Renal pelvis (tissue), 4 donors: ENCODE measurements around the gene INSL3. TPM values are rescaled to one million over a fixed set of nuclear protein-coding genes. Genes with fewer than 3 reads are reported as not detected.
"Not testable (repeated sequence)": the region's sequence is repeated elsewhere in the genome, so short reads cannot be mapped to it uniquely, and the experiment has no call there.

Source experiments
- DNase-seq: peaks from one replicate; pipeline ENCODE4 v3.0.0-alpha.2; 2013
- polyA plus RNA-seq, 3 donors: library from polyadenylated mRNA; unstranded; fragments of 120-200 nt; gene quantifications; one replicate each; pipeline ENCODE4 v1.2.1, GENCODE V29; 2013; ENCODE audit not compliant: insufficient read length in 3 of 3

INSL3 gene
- polyA plus RNA-seq, 3 donors, result 0.26 to 0.47 TPM; not detected in 1

DNA sequence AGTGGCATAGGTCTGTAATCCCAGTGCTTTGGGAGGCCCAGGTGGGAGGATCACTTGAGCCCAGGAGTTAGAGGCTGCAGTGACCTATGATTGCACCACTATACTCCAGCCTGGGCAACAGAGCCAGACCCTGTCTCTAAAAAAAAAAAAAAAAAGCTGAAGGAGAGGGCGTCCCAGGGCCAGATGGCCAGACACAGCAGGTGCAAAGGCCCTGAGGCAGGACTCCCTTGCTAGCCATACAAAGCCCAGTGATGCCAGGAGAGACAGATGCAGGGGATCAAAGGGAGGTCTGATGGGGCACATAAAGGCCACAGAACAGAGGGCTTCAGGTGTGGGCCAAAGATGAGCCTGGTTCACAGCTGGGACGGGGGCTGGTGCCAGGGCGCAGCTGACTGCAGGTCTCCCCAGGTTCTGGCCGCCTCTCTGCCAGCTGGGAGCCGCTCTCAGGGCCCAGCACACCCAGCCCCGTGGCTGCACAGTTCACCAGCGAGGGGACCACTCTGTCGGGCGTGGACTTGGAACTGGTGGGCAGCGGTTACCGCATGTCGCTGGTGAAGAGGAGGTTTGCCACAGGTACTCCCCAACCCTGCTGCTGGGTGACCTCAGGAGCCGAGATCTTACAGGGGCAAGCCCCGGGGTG lies 33.9 kb downstream of the INSL3 start:
- no peak for DNase-seq

- DNase-seq, result peak; percentile 77
Observed at GRCh38 chr19:17784201-17785008, 36.9 kb downstream of the INSL3 start.

DNA sequence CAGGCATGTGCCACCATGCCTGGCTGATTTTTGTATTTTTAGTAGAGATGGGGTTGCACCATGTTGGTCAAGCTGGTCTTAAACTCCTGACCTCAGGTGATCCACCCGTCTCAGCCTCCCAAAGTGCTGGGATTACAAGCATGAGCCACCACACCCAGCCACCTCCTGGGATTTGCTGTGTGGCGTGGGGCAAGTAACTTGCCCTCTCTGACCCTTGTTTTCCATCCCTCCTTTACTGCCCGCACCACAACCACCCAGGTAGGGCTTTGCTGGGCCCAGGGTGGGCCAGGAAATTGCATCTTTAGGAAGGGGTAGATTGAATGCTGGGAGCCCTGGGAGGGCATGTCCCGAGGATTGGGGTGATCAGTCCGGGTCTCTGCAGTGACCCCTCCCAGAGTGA lies 37.6 kb downstream of the INSL3 start:
- not testable (repeated sequence) for DNase-seq

DNA sequence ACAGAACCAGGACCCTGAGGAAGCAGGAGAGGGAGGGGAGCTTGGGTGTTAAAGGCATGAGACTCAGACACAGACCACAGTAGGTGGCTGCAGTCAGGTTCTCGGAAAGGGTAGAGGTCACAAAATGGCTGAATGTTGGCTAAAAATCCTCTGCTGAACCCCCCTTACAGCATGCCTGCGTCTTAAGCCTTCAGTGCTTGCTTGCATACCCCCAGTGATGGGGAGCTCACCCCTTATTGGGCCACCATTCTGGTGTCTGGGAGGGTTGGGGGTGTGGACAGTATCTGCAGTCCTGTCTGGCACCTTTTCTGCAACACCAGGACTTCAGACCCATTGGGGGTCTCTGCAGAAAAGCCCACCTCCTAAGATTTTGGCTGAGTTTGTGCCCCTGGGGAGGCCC lies 40.5 kb downstream of the INSL3 start:
- no peak for DNase-seq

DNA sequence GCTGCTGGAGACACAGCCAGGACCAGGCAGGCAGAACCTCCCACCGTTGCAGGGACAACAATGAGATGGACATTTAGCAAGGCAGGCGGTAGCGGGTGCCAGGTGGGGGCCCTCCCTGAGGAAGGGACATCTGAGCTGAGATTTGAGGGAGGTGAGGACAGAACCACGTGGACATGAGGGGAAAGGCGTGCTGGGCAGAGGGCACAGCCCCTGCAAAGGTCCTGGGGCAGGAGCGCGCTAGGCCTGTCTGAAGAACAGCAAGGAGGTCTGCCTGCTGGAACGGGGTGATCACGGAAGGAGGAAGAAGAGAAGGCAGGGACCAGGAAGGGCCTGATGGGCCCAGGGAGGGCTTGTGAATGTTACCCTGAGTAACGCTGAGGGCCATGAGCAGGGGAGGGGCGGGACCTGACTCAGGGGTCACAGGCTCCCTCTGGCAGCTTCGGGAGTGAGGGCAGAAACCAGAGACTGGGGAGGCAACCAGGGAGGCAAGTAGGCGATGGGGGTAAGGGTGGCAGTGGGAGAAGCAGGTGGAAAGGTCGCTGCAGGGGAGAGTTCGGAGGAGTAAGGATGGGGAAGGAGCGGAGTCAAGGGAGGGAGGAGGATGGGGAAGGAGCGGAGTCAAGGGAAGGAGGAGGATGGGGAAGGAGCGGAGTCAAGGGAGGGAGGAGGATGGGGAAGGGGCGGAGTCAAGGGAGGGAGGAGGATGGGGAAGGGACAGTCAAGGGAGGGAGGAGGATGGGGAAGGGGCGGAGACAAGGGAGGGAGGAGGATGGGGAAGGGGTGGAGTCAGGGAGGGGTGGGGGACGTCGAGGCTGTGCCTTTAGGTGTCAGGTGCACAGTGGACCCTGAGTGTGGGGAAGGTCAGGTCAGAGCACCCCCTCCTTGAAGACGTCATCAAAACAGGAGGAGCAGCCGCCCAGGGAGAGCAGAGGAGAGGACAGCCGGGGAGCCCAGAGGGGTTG lies 42.1 kb downstream of the INSL3 start:
- no peak for DNase-seq

- DNase-seq, result no peak
Observed at GRCh38 chr19:17778251-17778967, 42.9 kb downstream of the INSL3 start.

DNA sequence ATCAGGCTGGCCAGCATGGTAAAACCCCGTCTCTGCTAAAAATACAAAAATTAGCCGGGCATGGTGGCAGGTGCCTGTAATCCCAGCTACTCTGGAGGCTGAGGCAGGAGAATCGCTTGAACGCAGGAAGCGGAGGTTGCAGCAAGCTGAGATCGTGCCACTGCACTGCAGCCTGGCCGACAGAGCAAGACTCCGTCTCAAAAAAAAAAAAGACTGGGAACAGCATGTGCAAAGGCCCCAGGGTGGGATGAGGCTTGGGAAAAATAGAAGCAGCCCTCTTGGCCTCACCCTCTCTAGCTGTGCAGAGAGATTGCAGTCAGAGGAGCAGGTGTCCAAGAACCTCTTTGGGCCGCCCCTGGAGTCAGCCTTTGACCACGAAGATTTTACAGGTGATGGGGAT lies 43.5 kb downstream of the INSL3 start:
- not testable (repeated sequence) for DNase-seq

DNA sequence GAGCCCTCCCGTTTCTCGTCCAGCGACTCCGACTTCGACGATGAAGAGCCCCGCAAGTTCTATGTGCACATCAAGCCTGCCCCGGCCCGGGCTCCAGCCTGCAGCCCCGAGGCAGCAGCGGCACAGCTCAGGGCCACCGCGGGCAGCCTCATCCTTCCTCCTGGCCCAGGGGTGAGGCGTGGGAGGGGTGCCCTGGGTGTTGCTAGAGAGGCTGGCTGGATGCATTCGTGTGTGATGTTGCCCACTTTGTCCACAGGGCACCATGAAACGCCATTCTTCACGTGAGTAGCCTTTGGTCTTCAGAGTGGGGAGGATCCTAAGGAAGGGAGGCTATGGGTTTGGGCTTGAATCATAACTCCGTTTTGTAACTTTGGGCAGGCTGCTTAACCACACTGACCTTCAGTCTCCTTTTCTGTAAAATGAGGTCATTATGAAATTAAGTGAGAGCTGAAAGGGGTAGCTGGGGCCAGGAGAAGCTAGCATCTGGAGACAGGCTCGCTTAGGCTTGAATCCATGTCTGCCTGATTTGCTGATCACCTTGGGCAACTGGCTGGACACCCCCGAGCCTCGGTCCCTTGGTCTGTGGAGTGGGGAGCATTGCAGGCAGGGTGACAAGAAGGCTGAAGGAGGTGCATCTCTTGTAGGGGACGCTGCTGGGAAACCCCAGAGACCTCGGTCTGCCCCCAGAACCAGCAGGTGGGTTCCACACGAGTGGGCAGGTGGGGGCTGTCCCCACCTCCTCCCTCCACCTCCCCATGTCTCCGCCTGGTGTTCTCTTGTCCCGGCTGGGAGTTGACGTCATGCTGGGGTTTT lies 45.1 kb downstream of the INSL3 start:
- no peak for DNase-seq

GRCh38 chr19:17775245-17775927 lies 45.9 kb downstream of the INSL3 start:
- DNase-seq, result no peak

DNA sequence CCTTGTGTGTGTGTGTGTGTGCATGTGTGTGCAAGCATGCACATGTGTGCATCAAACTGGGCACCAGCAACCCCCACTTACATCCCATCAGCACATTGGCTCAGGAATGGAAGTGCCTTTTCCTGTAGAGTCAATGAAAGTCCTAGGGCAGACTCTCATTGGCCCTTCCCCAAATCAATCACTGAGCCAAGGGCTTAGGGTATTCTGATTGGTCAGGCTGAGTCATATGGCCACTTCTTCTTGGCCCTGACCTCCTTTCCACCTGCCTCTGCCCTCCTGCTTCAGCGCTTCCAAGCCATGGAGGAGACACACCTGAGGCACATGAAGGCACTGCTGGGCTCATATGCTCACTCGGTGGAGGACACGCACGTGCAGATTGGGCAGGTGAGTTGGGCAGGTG lies 49.1 kb downstream of the INSL3 start:
- DNase-seq, result no peak

- no peak for DNase-seq
Observed at GRCh38 chr19:17770613-17771012, 50.7 kb downstream of the INSL3 start.

- DNase-seq, result no peak
Observed at GRCh38 chr19:17767559-17767958, 53.8 kb downstream of the INSL3 start.

DNA sequence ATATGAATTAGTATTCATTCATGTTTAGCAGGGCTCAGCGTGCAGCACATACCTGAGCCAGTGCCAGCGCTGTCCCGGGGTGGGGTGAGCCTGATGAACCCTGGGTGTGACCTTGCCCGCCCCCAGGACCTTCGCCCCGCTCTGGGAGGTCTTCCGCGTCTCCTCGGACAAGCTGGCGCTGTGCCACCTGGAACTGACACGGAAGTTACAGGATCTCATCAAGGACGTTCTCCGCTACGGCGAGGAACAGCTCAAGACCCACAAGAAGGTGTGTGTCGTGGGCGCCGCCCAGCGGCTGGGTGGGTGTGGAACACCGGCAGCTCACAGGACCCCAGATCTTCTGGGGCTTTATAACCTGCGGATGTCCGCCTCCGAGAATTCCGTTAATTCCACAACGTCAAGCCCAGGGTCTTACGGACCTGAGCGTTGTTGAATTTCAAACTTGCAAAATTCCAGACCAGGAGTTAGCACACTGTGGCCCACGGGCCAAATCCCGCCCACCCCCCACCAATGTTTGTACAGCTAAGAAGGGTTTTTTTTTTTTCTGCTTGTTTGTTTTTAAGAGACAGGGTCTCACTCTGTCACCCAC lies 54.7 kb downstream of the INSL3 start:
- peak; percentile 71 for DNase-seq

Other genes starting within 250 kb of the INSL3 start
- under 1 TPM; 0.16 to 0.26 (median 0.21) TPM for gene UNC13A, start 133.2 kb downstream of the INSL3 start, polyA plus RNA-seq
- 10 to 100 TPM; 34.7 to 50.9 (median 43.6) TPM for gene MAP1S, start 102.0 kb downstream of the INSL3 start, polyA plus RNA-seq
- 1 to 10 TPM; 2.5 to 2.7 (median 2.5) TPM for gene FCHO1, start 70.0 kb downstream of the INSL3 start, polyA plus RNA-seq
- 10 to 100 TPM in 1 of 3 donors, 1 to 10 TPM in 2; 8.7 to 13.3 (median 8.8) TPM for gene B3GNT3, start 26.4 kb downstream of the INSL3 start, polyA plus RNA-seq
- 1 to 10 TPM; 3.2 to 5.0 (median 3.8) TPM for gene JAK3, start 26.5 kb upstream of the INSL3 start, polyA plus RNA-seq
- gene RPL18A, start 38.4 kb upstream of the INSL3 start, polyA plus RNA-seq, result 1,000 to 10,000 TPM; 1,096 to 1,423 (median 1,285) TPM
- gene SLC5A5, start 50.4 kb upstream of the INSL3 start, polyA plus RNA-seq, result under 1 TPM in 2 of 3 donors, not detected in 1; 0.06 to 0.09 TPM
- gene CCDC124, start 111.5 kb upstream of the INSL3 start, polyA plus RNA-seq, result 10 to 100 TPM; 69.1 to 95.5 (median 76.6) TPM
- gene KCNN1, start 145.6 kb upstream of the INSL3 start, polyA plus RNA-seq, result 1 to 10 TPM; 5.1 to 8.6 (median 7.4) TPM
- gene ARRDC2, start 186.7 kb upstream of the INSL3 start, polyA plus RNA-seq, result 1 to 10 TPM; 3.9 to 4.7 (median 4.0) TPM